ENCODE data around the gene CIAO2B.
A peak's percentile ranks its signal among the peaks of the same experiment; 100 is the strongest.
"Not testable (repeated sequence)": the region's sequence is repeated elsewhere in the genome, so short reads cannot be mapped to it uniquely, and the experiment has no call there.

The CIAO2B gene

GRCh38 chr16:66903544-66904427 lies 30.4 kb downstream of the CIAO2B start:
- no peak for DNase-seq (ENCODE audit: low spot score)

- no peak for DNase-seq (ENCODE audit: low spot score)
These were observed 31.3 kb downstream of the CIAO2B start for GRCh38 chr16:66902648-66903543.

GRCh38 chr16:66901626-66902025 lies 32.6 kb downstream of the CIAO2B start:
- no peak for DNase-seq (ENCODE audit: low spot score)

- DNase-seq (ENCODE audit: low spot score): no peak
These were observed 33.3 kb downstream of the CIAO2B start for GRCh38 chr16:66900721-66901441.

GRCh38 chr16:66899945-66900710 lies 34.1 kb downstream of the CIAO2B start:
- no peak for DNase-seq (ENCODE audit: low spot score)

GRCh38 chr16:66899310-66899944 lies 34.8 kb downstream of the CIAO2B start:
- no peak for DNase-seq (ENCODE audit: low spot score)

- no peak for DNase-seq (ENCODE audit: low spot score)
These were observed 35.3 kb downstream of the CIAO2B start for GRCh38 chr16:66898933-66899309.

- no peak for DNase-seq (ENCODE audit: low spot score)
These were observed 36.0 kb downstream of the CIAO2B start for GRCh38 chr16:66898207-66898606.

- not testable (repeated sequence) for DNase-seq (ENCODE audit: low spot score)
These were observed 37.5 kb downstream of the CIAO2B start for GRCh38 chr16:66896682-66897081.

GRCh38 chr16:66895999-66896398 lies 38.2 kb downstream of the CIAO2B start:
- no peak for DNase-seq (ENCODE audit: low spot score)

- no peak for DNase-seq (ENCODE audit: low spot score)
These were observed 38.6 kb downstream of the CIAO2B start for GRCh38 chr16:66895689-66895979.

GRCh38 chr16:66894948-66895688 lies 39.1 kb downstream of the CIAO2B start:
- DNase-seq (ENCODE audit: low spot score): peak; percentile 80

GRCh38 chr16:66894055-66894454 lies 40.1 kb downstream of the CIAO2B start:
- no peak for DNase-seq (ENCODE audit: low spot score)

- DNase-seq (ENCODE audit: low spot score): no peak
These were observed 42.4 kb downstream of the CIAO2B start for GRCh38 chr16:66891797-66892196.

- no peak for DNase-seq (ENCODE audit: low spot score)
These were observed 42.8 kb downstream of the CIAO2B start for GRCh38 chr16:66891360-66891759.

GRCh38 chr16:66890799-66891198 lies 43.4 kb downstream of the CIAO2B start:
- DNase-seq (ENCODE audit: low spot score): no peak

GRCh38 chr16:66889622-66890021 lies 44.6 kb downstream of the CIAO2B start:
- no peak for DNase-seq (ENCODE audit: low spot score)

- DNase-seq (ENCODE audit: low spot score): no peak
These were observed 45.3 kb downstream of the CIAO2B start for GRCh38 chr16:66888647-66889615.

GRCh38 chr16:66886914-66887313 lies 47.3 kb downstream of the CIAO2B start:
- no peak for DNase-seq (ENCODE audit: low spot score)
